Spinal cord (tissue), 10 donors: Measurements from ENCODE around the gene ALCAM. TPM values are rescaled to one million over a fixed set of nuclear protein-coding genes. Genes with fewer than 3 reads are reported as not detected.
A peak's percentile ranks its signal among the peaks of the same experiment; 100 is the strongest.

Experiments used
- DNase-seq, 6 donors: peaks; one replicate each; pipeline versions ENCODE4 v3.0.0 to v3.0.0-alpha.2; 2013 to 2015; ENCODE audit warnings: low spot score in 6 of 6, low read depth in 4 of 6
- H3K27ac ChIP-seq: one replicate; pipeline ENCODE4 v1.5.1; 2013; ENCODE audit warnings: low read depth, low read length, control low read depth
- H3K27me3 ChIP-seq: one replicate; pipeline ENCODE4 v1.6.1; 2013; ENCODE audit warnings: low read length; ENCODE audit not compliant: control insufficient read depth, insufficient read depth
- H3K36me3 ChIP-seq: one replicate; pipeline ENCODE4 v1.6.1; 2013; ENCODE audit warnings: low read length; ENCODE audit not compliant: control insufficient read depth, insufficient read depth
- H3K4me1 ChIP-seq: one replicate; pipeline ENCODE4 v1.6.1; 2013; ENCODE audit warnings: low read length; ENCODE audit not compliant: control insufficient read depth, insufficient read depth
- H3K4me3 ChIP-seq: one replicate; pipeline ENCODE4 v1.5.1; 2013; ENCODE audit warnings: low read depth, low read length, control low read depth
- H3K9me3 ChIP-seq: one replicate; pipeline ENCODE4 v1.6.1; 2013; ENCODE audit warnings: low read length; ENCODE audit not compliant: control insufficient read depth, insufficient read depth
- WGBS: methylation state at CpG from one replicate; pipeline ENCODE4 v1.1.5; 2013; ENCODE audit warnings: missing lambda C conversion rate; ENCODE audit not compliant: insufficient coverage; 5-methylcytosine and 5-hydroxymethylcytosine counted together
- polyA plus RNA-seq, 2 donors: library from polyadenylated mRNA; unstranded; fragments of 120-200 nt; gene quantifications; one replicate each; pipeline ENCODE4 v1.2.1, GENCODE V29; 2013; ENCODE audit not compliant: insufficient read length in 2 of 2
- total RNA-seq, 2 donors: library from RNA; depleted of rRNA in 1 of 2; stranded (reverse); fragments of 120-200 nt in 1 of 2; fragments of >200 nt in 1 of 2; gene quantifications; one replicate each; pipeline versions ENCODE4 v1.2.3 to v1.2.4, GENCODE V29; 2013 to 2014
- donor health status: healthy.

The ALCAM gene
- total and polyA plus RNA-seq, 4 donors = 135 to 305 (median 214) TPM

DNA sequence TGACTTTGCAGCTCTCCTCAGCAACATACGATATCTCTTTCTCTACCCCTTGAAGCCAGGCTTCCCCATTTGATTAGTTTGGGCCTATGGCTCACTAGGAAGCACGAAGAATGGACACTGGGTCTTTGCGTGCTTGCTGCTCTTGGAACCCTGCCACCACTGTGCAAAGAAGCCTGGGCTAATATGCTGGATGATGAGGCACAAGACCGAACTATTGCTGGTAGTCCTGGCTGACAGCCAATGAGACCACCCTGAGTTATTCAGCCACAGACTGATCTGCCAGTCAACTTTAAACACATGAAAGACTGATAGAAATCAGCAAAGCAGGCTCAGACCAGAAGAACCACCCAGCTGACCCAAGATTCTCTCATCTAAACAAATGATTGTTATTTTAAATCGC is 251.8 kb downstream of the ALCAM start:
- WGBS = 28% methylated on average over 3 of the region's 5 CpGs
- no peaks in the 10 kb centered on the region for H3K36me3 ChIP-seq
- H3K9me3 ChIP-seq = no peaks in the 10 kb centered on the region
- no peaks in the 10 kb centered on the region for H3K4me1 ChIP-seq
- no peak overlapping the region for H3K27ac ChIP-seq
- peak in 2 of 6 donors; percentile 15 to 45 for DNase-seq
- H3K4me3 ChIP-seq = no peak overlapping the region
- H3K27me3 ChIP-seq = no peaks in the 10 kb centered on the region

DNA sequence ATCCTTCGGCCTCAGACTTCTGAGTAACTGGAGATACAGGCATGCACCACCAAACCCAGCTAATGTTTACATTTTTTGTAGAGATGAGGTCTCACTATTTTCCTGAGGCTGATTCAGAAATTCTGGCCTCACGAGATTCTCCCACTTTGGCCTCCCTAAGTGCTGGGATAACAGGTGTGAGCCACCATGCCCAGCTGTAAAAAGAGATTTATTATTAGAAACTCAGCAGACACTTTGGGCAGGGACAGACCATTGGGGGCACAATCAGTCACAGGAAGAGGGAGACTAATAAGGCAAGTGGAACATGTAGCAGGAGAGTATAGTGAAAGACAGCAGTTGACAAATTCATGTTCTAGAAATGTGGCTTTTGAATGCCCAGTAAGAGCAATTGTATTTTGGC is 252.9 kb downstream of the ALCAM start:
- H3K27ac ChIP-seq = no peak overlapping the region
- no peaks in the 10 kb centered on the region for H3K36me3 ChIP-seq
- no peaks in the 10 kb centered on the region for H3K4me1 ChIP-seq
- no peak overlapping the region for H3K4me3 ChIP-seq
- no peak for DNase-seq
- H3K27me3 ChIP-seq = no peaks in the 10 kb centered on the region
- H3K9me3 ChIP-seq = no peaks in the 10 kb centered on the region
- WGBS = no CpG with 5 or more reads among the region's 2 CpGs

DNA sequence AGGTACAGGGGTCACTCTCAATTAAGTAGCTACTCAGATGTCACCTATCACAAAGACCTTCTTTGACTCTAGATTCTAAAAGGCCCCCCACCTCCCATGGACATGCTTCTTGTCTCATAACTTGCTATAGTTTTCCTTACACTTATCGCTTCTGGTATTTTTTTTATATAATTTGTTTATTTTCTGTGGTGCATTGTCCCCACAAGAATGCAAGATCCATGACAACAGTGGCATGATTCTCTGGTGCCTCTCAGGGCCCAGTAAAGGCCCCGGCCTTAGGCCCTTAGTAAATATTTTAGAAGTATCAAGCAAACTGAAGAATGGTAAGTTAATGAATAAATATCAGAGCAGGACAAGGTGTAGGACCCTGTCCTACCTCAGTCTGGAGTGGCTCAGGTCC is 253.5 kb downstream of the ALCAM start:
- Histone ChIP-seq H3K27me3 (no peaks in the 10 kb centered on the region), H3K4me1 (no peaks in the 10 kb centered on the region), H3K9me3 (no peaks in the 10 kb centered on the region), H3K36me3 (no peaks in the 10 kb centered on the region), H3K27ac (no peak overlapping the region), H3K4me3 (no peak overlapping the region)
- no peak for DNase-seq
- WGBS = 100% methylated on average over 1 of the region's 2 CpGs

DNA sequence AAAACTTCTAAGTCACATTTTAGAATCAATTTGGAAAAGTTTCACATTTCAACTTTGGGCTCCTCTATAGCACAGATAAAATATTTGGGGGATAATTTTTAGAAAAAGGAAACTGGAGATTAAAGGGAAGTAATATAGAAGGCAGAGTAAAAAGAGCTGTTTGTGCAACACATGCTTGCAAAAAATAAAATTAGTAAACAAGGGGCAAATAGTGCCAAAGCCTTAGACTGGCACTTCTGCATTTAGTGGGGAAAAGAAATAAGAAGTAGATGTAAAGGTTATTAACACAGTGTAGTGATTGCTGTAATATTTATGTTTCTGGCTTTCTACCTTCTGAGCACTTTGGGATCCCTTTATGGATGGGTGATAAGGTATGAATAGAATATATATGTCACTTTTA is 255.5 kb downstream of the ALCAM start:
- Histone ChIP-seq H3K4me3 (no peak overlapping the region), H3K36me3 (no peaks in the 10 kb centered on the region), H3K27me3 (no peaks in the 10 kb centered on the region), H3K27ac (no peak overlapping the region), H3K4me1 (no peaks in the 10 kb centered on the region), H3K9me3 (no peaks in the 10 kb centered on the region)
- no peak for DNase-seq
